ENCODE measurements around the gene RASSF8. TPM values are rescaled to one million over a fixed set of nuclear protein-coding genes. Genes with fewer than 3 reads are reported as not detected.

The RASSF8 gene
- total RNA-seq (2013), result 0.71 TPM
- under 1 TPM in 2 of 3 donors, not detected in 1; 0.08 to 0.39 TPM for polyA plus RNA-seq
- polyA minus RNA-seq, result 0.14 and 0.56 TPM in 2 replicates
- total RNA-seq, result 1.1 to 10.0 (median 2.9) reads per million in 11 experiments

- Mint-ChIP-seq H3K9me3 (peaks cover 0 to 7% (median 2%) of the 10 kb centered on the region in 7 donors), H3K36me3 (peaks cover 0 to 2% of the 10 kb centered on the region in 2 donors), H3K4me1 (peaks cover 24% of the 10 kb centered on the region), H3K27ac (peak within 1 kb of the TSS in 1 of 7 donors; percentile 20), H3K4me3 (peak within 1 kb of the TSS; percentile 88 to 94), H3K27me3 (ENCODE audit: low read depth in 3 of 3) (peaks cover 47 to 51% (median 51%) of the 10 kb centered on the region in 3 donors)
- H2AFZ ChIP-seq (ENCODE audit: insufficient read depth, low read depth, low read length, poor library complexity, severe bottlenecking), result peak within 1 kb of the TSS; percentile 77
- under 1% methylated on average over 113 of the region's 113 CpGs for WGBS (ENCODE audit: insufficient coverage)
- no peaks in the 10 kb centered on the region for H3K9me3 ChIP-seq (replicated peaks in 1 of 2; ENCODE audit: control insufficient read depth in 1 of 2, insufficient read depth in 1 of 2, low read length in 2 of 2)
- H3K9ac ChIP-seq (ENCODE audit: insufficient read depth, low read length, poor library complexity, severe bottlenecking), result peak within 1 kb of the TSS; percentile 45
- intact Hi-C loops (cut with micrococcal nuclease), result no loop called here
- no peak for TF ChIP-seq CTCF (IDR thresholded peaks at IDR 0.05)
- H3K27ac ChIP-seq (ENCODE audit: low read depth in 1 of 2, low read length in 2 of 2), result no peak within 1 kb of the TSS
- no peaks in the 10 kb centered on the region for H4K20me1 ChIP-seq (ENCODE audit: insufficient read depth, low read length)
- peak within 1 kb of the TSS; percentile 37 to 79 (median 60) for H3K4me3 ChIP-seq (replicated peaks in 1 of 3; ENCODE audit: low read depth in 2 of 3, low read length in 3 of 3)
- H3K27me3 ChIP-seq (ENCODE audit: control insufficient read depth in 2 of 2, insufficient read depth in 2 of 2, low read length in 2 of 2), result peaks cover 34 to 41% of the 10 kb centered on the region in 2 donors
- no peaks in the 10 kb centered on the region for H3K36me3 ChIP-seq (replicated peaks in 1 of 2; ENCODE audit: control insufficient read depth in 1 of 2, insufficient read depth in 2 of 2, low read length in 2 of 2)
- DNase-seq, result peak in 2 of 3 donors; percentile 9
- H3K4me1 ChIP-seq (ENCODE audit: control insufficient read depth in 1 of 2, insufficient read depth in 2 of 2, low read length in 2 of 2), result peaks cover 19 to 20% of the 10 kb centered on the region in 2 donors
- H3K79me2 ChIP-seq (ENCODE audit: insufficient read depth, low read length), result no peaks in the 10 kb centered on the region
- H3K4me2 ChIP-seq (replicated peaks; ENCODE audit: extremely low read depth, low read length, poor library complexity, severe bottlenecking), result peak within 1 kb of the TSS; percentile 93
Measured at GRCh38 chr12:25958428-25959070, at the start of gene RASSF8. Gene RASSF8, plus strand, starts transcription at chr12:25958682. Its CDS starts 96,662 bp downstream, at chr12:26055344.

- Mint-ChIP-seq H3K4me1 (no peaks in the 10 kb centered on the region), H3K27ac (no peak overlapping the region), H3K36me3 (no peaks in the 10 kb centered on the region), H3K9me3 (peaks cover 0 to 19% (median 5%) of the 10 kb centered on the region in 7 donors), H3K4me3 (no peak overlapping the region), H3K27me3 (ENCODE audit: low read depth in 3 of 3) (peaks cover 0 to 2% (median 1%) of the 10 kb centered on the region in 3 donors)
- DNase-seq, result no peak
- Histone ChIP-seq H3K27me3 (ENCODE audit: control insufficient read depth in 2 of 2, insufficient read depth in 2 of 2, low read length in 2 of 2) (no peaks in the 10 kb centered on the region), H3K4me1 (ENCODE audit: control insufficient read depth in 1 of 2, insufficient read depth in 2 of 2, low read length in 2 of 2) (no peaks in the 10 kb centered on the region), H3K9ac (ENCODE audit: insufficient read depth, low read length, poor library complexity, severe bottlenecking) (no peak overlapping the region), H3K9me3 (replicated peaks in 1 of 2; ENCODE audit: control insufficient read depth in 1 of 2, insufficient read depth in 1 of 2, low read length in 2 of 2) (no peaks in the 10 kb centered on the region), H3K4me3 (replicated peaks in 1 of 3; ENCODE audit: low read depth in 2 of 3, low read length in 3 of 3) (no peak overlapping the region), H3K4me2 (replicated peaks; ENCODE audit: extremely low read depth, low read length, poor library complexity, severe bottlenecking) (no peak overlapping the region), H4K20me1 (ENCODE audit: insufficient read depth, low read length) (no peaks in the 10 kb centered on the region), H3K36me3 (replicated peaks in 1 of 2; ENCODE audit: control insufficient read depth in 1 of 2, insufficient read depth in 2 of 2, low read length in 2 of 2) (no peaks in the 10 kb centered on the region), H3K27ac (ENCODE audit: low read depth in 1 of 2, low read length in 2 of 2) (no peak overlapping the region), H3K79me2 (ENCODE audit: insufficient read depth, low read length) (no peaks in the 10 kb centered on the region), H2AFZ (ENCODE audit: insufficient read depth, low read depth, low read length, poor library complexity, severe bottlenecking) (no peak overlapping the region)
- intact Hi-C loops (cut with micrococcal nuclease), result no loop called here
- no CpG with 5 or more reads among the region's 2 CpGs for WGBS (ENCODE audit: insufficient coverage)
- no peak for TF ChIP-seq CTCF (IDR thresholded peaks at IDR 0.05)
Measured at GRCh38 chr12:25914551-25914950, 43.9 kb upstream of the RASSF8 start.
